Naive thymus-derived CD4-positive, alpha-beta T cell (primary cell): ENCODE measurements around the gene BRD9. TPM values are rescaled to one million over a fixed set of nuclear protein-coding genes. Genes with fewer than 3 reads are reported as not detected.

Experiments used
- ATAC-seq: fragments of 150-1000 bp; cut with Tn5 transposase; 2 replicates; pipeline ENCODE4 v1.10.0; 2021; ENCODE audit warnings: mild to moderate bottlenecking, moderate library complexity
- CTCF ChIA-PET: fragments of 350-600 bp; sonication (Branson Sonifier 250); formaldehyde crosslinking; loops from one replicate; lab custom pipeline; 2021; ENCODE audit warnings: antibody characterized with exemption; lab: Charles Lee
- POLR2A ChIA-PET: fragments of 350-600 bp; sonication (Branson Sonifier 250); formaldehyde crosslinking; loops from one replicate; lab custom pipeline; 2021; ENCODE audit warnings: antibody characterized with exemption, inconsistent platforms; lab: Charles Lee
- DNase-seq, 9 donors: peaks; one replicate each; pipeline versions ENCODE4 v3.0.0 to v3.0.0-alpha.2; 2020 to 2022; ENCODE audit warnings: mixed read lengths in 1 of 9
- H3K27ac ChIP-seq: one replicate; pipeline ENCODE4 v1.7.0; 2013; ENCODE audit warnings: mild to moderate bottlenecking, low read depth, low read length, moderate library complexity
- H3K27me3 ChIP-seq, 2 donors: one replicate each; pipeline ENCODE4 v1.7.0; 2013; ENCODE audit warnings: low read length in 2 of 2, mild to moderate bottlenecking in 2 of 2, moderate library complexity in 2 of 2; ENCODE audit not compliant: control insufficient read depth in 2 of 2, insufficient read depth in 2 of 2
- H3K36me3 ChIP-seq, 3 experiments: 1 replicate in 2 of 3; 2 replicates in 1 of 3; pipeline ENCODE4 v1.7.0; 2013; ENCODE audit warnings: low read length in 3 of 3, mild to moderate bottlenecking in 3 of 3, moderate library complexity in 1 of 3; ENCODE audit not compliant: insufficient read depth in 3 of 3, control insufficient read depth in 2 of 3
- H3K4me1 ChIP-seq, 2 donors: one replicate each; pipeline ENCODE4 v1.7.0; 2013; ENCODE audit warnings: low read length in 2 of 2, mild to moderate bottlenecking in 2 of 2, moderate library complexity in 1 of 2; ENCODE audit not compliant: control insufficient read depth in 2 of 2, insufficient read depth in 2 of 2
- H3K4me3 ChIP-seq: 2 replicates; pipeline ENCODE4 v1.7.0; 2013; ENCODE audit warnings: mild to moderate bottlenecking, low read length
- H3K9me3 ChIP-seq, 3 experiments: 1 replicate in 2 of 3; 2 replicates in 1 of 3; pipeline ENCODE4 v1.7.0; 2013; ENCODE audit warnings: low read length in 3 of 3; ENCODE audit not compliant: control insufficient read depth in 2 of 3
- H3K27ac Mint-ChIP-seq, 9 donors: one replicate each; pipeline ENCODE4 v1.8.0; 2020 to 2022; ENCODE audit warnings: mixed read lengths in 9 of 9, mild to moderate bottlenecking in 8 of 9, moderate library complexity in 5 of 9, inconsistent platforms in 2 of 9
- H3K27me3 Mint-ChIP-seq, 5 donors: one replicate each; pipeline ENCODE4 v1.8.0; 2021 to 2022; ENCODE audit warnings: mixed read lengths in 5 of 5, mild to moderate bottlenecking in 1 of 5
- H3K36me3 Mint-ChIP-seq, 5 donors: one replicate each; pipeline ENCODE4 v1.8.0; 2020 to 2022; ENCODE audit warnings: mixed read lengths in 5 of 5, mild to moderate bottlenecking in 3 of 5, inconsistent platforms in 1 of 5
- H3K4me1 Mint-ChIP-seq, 7 donors: one replicate each; pipeline ENCODE4 v1.8.0; 2020 to 2022; ENCODE audit warnings: mixed read lengths in 7 of 7, mild to moderate bottlenecking in 3 of 7, inconsistent platforms in 1 of 7
- H3K4me3 Mint-ChIP-seq, 10 donors: one replicate each; pipeline ENCODE4 v1.8.0; 2020 to 2022; ENCODE audit warnings: mild to moderate bottlenecking in 10 of 10, mixed read lengths in 10 of 10, moderate library complexity in 6 of 10, inconsistent platforms in 2 of 10
- H3K9me3 Mint-ChIP-seq, 11 donors: one replicate each; pipeline ENCODE4 v1.8.0; 2020 to 2022; ENCODE audit warnings: mixed read lengths in 11 of 11, mild to moderate bottlenecking in 4 of 11, inconsistent platforms in 1 of 11, moderate library complexity in 1 of 11
- intact Hi-C, 2 donors: fragments of 100-400 bp; cut with micrococcal nuclease; formaldehyde crosslinking; loops; one replicate each; pipeline ENCODE4 v1.15.1; 2023
- polyA plus RNA-seq, 2 donors: library from polyadenylated mRNA; unstranded; fragments of 300-500 nt; fragmentation: Illumina TruSeq; gene quantifications; one replicate each; pipeline ENCODE4 v1.2.3, GENCODE V29; 2021
- total RNA-seq, 6 experiments: library from RNA in 5 of 6; stranded (reverse) in 5 of 6; gene quantifications; 1 replicate in 5 of 6; 2 replicates in 1 of 6; pipeline ENCODE4 v1.2.3 and lab custom pipeline; 2021 to 2026

BRD9 gene
- total and polyA plus RNA-seq, 7 experiments from 2014 or later, result 10.6 to 93.2 (median 81.2) TPM

DNA sequence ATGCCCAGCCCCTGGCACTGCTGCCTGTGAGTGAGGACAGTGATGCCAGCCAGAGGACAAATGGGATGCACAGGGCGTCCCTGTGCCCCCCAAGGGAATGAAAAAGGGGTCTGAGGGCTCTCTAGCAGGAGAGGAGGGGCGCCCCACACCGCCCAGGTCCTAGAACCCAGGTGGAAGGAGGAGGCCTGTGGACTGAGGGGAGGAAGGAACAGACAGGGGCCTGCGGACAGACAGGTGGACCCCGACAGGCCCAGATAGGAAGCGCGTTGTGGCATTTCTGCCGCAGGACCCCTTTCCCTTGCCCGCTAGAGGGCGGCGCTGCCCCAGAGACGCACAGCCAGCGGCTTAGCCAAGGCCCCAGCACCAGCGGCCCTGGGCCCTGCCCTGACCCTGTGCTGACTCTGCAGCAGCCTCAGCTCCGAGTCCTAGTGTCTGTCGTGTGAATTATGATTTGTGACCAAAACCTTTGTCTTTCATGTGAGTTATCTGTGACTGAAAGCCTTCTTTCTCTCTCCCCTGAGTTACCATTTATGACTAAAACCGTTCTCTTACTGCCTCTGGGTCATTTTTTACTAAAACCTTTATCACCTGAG is 30.8 kb upstream of the BRD9 start:
- CTCF ChIA-PET, result interaction anchor here (0.7 to 1.8 kb wide), 10 partner anchors 11 to 226 kb away, joined by 3 to 23 read pairs (median 4); no protein-coding TSS in a partner anchor
- POLR2A ChIA-PET, result interaction anchor here (1.2 kb wide), 1 partner anchor 216 kb away, joined by 5 read pairs; no protein-coding TSS in a partner anchor
- peaks cover 0 to 2% (median 0%) of the 10 kb centered on the region in 5 donors for H3K36me3 Mint-ChIP-seq

GRCh38 chr5:922436-923280 is 30.1 kb upstream of the BRD9 start:
- DNase-seq, result no peak
- Mint-ChIP-seq H3K4me1 (peaks cover 6 to 11% (median 9%) of the 10 kb centered on the region in 7 donors), H3K27ac (no peak overlapping the region), H3K27me3 (peaks cover 17 to 36% (median 26%) of the 10 kb centered on the region in 5 donors), H3K4me3 (no peak overlapping the region), H3K9me3 (no peaks in the 10 kb centered on the region), H3K36me3 (peaks cover 0 to 2% (median 0%) of the 10 kb centered on the region in 5 donors)
- intact Hi-C loops, result loop anchor here (1.0 to 10.0 kb wide), 5 partner anchors 89 to 722 kb away; no protein-coding TSS in a partner anchor
- no peaks in the 10 kb centered on the region for H3K9me3 ChIP-seq
- H3K27ac ChIP-seq, result no peak overlapping the region
- H3K4me3 ChIP-seq, result no peak overlapping the region
- H3K36me3 ChIP-seq, result no peaks in the 10 kb centered on the region
- ChIA-PET POLR2A (interaction anchor here (1.2 kb wide), 1 partner anchor 217 kb away, joined by 5 read pairs; no protein-coding TSS in a partner anchor), CTCF (interaction anchor here (1.0 to 1.8 kb wide), 5 partner anchors 29 to 221 kb away, joined by 4 to 23 read pairs (median 5); no protein-coding TSS in a partner anchor)
- no peaks in the 10 kb centered on the region for H3K4me1 ChIP-seq
- no peaks in the 10 kb centered on the region for H3K27me3 ChIP-seq
- ATAC-seq, result no peak

More for the DNA sequence above, 30.8 kb upstream of the BRD9 start:
- Histone ChIP-seq H3K9me3 (no peaks in the 10 kb centered on the region), H3K27me3 (no peaks in the 10 kb centered on the region), H3K27ac (no peak overlapping the region), H3K4me1 (no peaks in the 10 kb centered on the region), H3K36me3 (no peaks in the 10 kb centered on the region), H3K4me3 (no peak overlapping the region)
- Mint-ChIP-seq H3K4me1 (peaks cover 6 to 15% (median 11%) of the 10 kb centered on the region in 7 donors), H3K27me3 (peaks cover 21 to 43% (median 33%) of the 10 kb centered on the region in 5 donors), H3K27ac (no peak overlapping the region), H3K9me3 (no peaks in the 10 kb centered on the region), H3K4me3 (no peak overlapping the region)
- intact Hi-C loops, result loop anchor here (1.0 to 10.0 kb wide), 5 partner anchors 88 to 721 kb away; no protein-coding TSS in a partner anchor
- ATAC-seq (peak; percentile 87), DNase-seq (peak; percentile 41 to 79 (median 64))

DNA sequence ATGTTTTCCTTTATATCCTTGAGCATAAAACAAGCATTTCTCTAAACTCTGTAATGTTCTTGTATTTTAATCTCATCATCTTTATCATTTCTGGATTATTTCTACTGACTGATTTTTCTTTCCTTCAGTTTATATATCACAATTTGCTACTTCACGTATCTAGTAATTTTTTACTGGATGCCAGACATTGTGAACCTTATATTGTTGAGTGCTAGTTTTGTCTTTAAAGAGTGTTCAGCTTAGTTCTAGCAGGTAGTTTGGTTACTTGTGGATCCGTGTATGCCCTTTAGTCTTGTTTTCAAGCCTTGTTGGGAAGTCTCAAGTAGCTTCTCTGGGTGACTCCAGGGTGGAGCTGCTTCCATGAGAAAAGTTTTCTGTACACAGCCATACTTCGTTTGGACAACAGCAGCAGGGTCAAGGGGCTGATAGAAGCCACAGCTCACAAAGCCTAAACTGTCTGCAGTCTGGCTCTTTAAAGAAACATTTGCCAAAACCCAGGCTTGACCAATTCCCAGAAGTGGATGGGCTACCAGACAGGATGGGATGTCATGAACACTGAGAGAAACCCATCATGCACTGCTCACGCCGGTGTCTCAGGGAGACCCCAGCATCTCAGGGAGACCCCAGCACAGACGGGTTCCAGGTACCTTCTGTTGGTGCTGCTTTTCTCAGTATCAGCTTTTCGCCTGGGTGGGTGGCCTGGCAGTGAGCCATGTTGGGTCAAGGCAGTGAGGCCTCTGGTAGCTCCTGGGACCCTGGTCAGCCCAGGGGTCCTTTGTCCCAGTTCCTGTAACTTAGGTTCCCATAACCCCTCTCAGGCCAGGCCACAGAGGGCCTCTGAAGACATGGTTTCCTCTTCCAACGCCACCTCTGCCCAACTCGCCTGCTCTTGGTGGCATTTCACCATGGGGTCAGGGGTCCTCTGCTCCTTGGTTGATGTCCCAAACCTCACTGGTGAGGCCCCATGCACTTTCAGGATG is 29.1 kb upstream of the BRD9 start:
- Mint-ChIP-seq H3K4me1 (peaks cover 5 to 11% (median 7%) of the 10 kb centered on the region in 7 donors), H3K27ac (no peak overlapping the region), H3K27me3 (peaks cover 13 to 31% (median 21%) of the 10 kb centered on the region in 5 donors)

DNA sequence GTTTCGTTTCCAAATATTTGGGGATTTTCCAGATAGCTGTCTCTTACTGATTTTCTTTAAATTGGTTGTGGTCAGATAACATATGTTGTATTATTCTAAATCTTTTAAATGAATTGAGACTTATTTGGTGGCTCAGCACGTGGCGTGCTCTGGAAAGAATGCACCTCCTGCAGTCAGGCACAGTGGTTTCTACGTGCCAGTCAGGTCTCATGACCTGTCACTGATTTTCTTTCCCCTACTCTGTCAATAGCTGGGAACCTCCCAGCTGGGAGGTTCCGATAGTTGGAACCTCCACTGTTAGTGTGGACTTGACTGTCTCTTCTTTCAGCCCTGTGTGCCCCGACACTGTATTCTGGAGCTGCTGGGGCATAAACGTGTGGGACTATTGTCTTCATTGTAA is 27.7 kb upstream of the BRD9 start:
- Mint-ChIP-seq H3K4me3 (no peak overlapping the region), H3K27me3 (peaks cover 0 to 17% (median 7%) of the 10 kb centered on the region in 5 donors), H3K9me3 (no peaks in the 10 kb centered on the region), H3K4me1 (peaks cover 0 to 6% (median 0%) of the 10 kb centered on the region in 7 donors), H3K27ac (no peak overlapping the region), H3K36me3 (peaks cover 0 to 2% (median 0%) of the 10 kb centered on the region in 5 donors)
- Histone ChIP-seq H3K9me3 (no peaks in the 10 kb centered on the region), H3K4me3 (no peak overlapping the region), H3K27me3 (no peaks in the 10 kb centered on the region), H3K4me1 (no peaks in the 10 kb centered on the region), H3K36me3 (no peaks in the 10 kb centered on the region), H3K27ac (no peak overlapping the region)
- ATAC-seq (no peak), DNase-seq (no peak)
- POLR2A ChIA-PET, result no interaction called here
- intact Hi-C loops, result loop anchor here in 1 of 2 donors (10.0 kb wide), 1 partner anchor 724 kb away; no protein-coding TSS in a partner anchor
- CTCF ChIA-PET, result interaction anchor here (1.0 to 1.3 kb wide), 2 partner anchors 13 to 221 kb away, joined by 3 to 4 read pairs; no protein-coding TSS in a partner anchor

More for the DNA sequence above, 29.1 kb upstream of the BRD9 start:
- Histone ChIP-seq H3K4me3 (no peak overlapping the region), H3K27ac (no peak overlapping the region), H3K9me3 (no peaks in the 10 kb centered on the region), H3K4me1 (no peaks in the 10 kb centered on the region), H3K27me3 (no peaks in the 10 kb centered on the region), H3K36me3 (no peaks in the 10 kb centered on the region)
- no peaks in the 10 kb centered on the region for H3K9me3 Mint-ChIP-seq
- H3K36me3 Mint-ChIP-seq, result peaks cover 0 to 2% (median 0%) of the 10 kb centered on the region in 5 donors
- intact Hi-C loops, result loop anchor here (2.0 to 10.0 kb wide), 2 partner anchors 723 kb away; no protein-coding TSS in a partner anchor
- ChIA-PET POLR2A (no interaction called here), CTCF (interaction anchor here (0.6 to 0.9 kb wide), 2 partner anchors 219 to 723 kb away, joined by 3 read pairs; no protein-coding TSS in a partner anchor)
- ATAC-seq (no peak), DNase-seq (no peak)
- no peak overlapping the region for H3K4me3 Mint-ChIP-seq

- Mint-ChIP-seq H3K27me3 (peaks cover 0 to 9% (median 0%) of the 10 kb centered on the region in 5 donors), H3K4me1 (peaks cover 0 to 6% (median 0%) of the 10 kb centered on the region in 7 donors), H3K27ac (no peak overlapping the region), H3K36me3 (peaks cover 0 to 5% (median 0%) of the 10 kb centered on the region in 5 donors), H3K4me3 (no peak overlapping the region), H3K9me3 (no peaks in the 10 kb centered on the region)
- Histone ChIP-seq H3K4me1 (no peaks in the 10 kb centered on the region), H3K36me3 (no peaks in the 10 kb centered on the region), H3K4me3 (no peak overlapping the region), H3K9me3 (no peaks in the 10 kb centered on the region), H3K27me3 (no peaks in the 10 kb centered on the region), H3K27ac (no peak overlapping the region)
- DNase-seq (no peak), ATAC-seq (no peak)
- CTCF ChIA-PET, result interaction anchor here (0.7 to 1.3 kb wide), 3 partner anchors 14 to 736 kb away, joined by 3 to 4 read pairs (median 3); no protein-coding TSS in a partner anchor
- POLR2A ChIA-PET, result no interaction called here
- intact Hi-C loops, result no loop called here
Measured at GRCh38 chr5:919356-920000, 26.9 kb upstream of the BRD9 start.
